GM18505 (cell line): ENCODE data around the gene LILRB1.
"Not testable (repeated sequence)": the region's sequence is repeated elsewhere in the genome, so short reads cannot be mapped to it uniquely, and the experiment has no call there.

Experiments used
- ATAC-seq: cut with Tn5 transposase; IDR thresholded peaks from one replicate; pipeline ENCODE4 v1.9.1; 2021; ENCODE audit not compliant: unreplicated experiment
- POLR2A ChIP-seq: IDR thresholded peaks from 4 replicates; pipeline ENCODE4 v1.6.1; 2011; ENCODE audit warnings: borderline replicate concordance; ENCODE audit not compliant: insufficient read depth, insufficient read length; ENCODE audit errors: extremely low read depth

LILRB1 gene

DNA sequence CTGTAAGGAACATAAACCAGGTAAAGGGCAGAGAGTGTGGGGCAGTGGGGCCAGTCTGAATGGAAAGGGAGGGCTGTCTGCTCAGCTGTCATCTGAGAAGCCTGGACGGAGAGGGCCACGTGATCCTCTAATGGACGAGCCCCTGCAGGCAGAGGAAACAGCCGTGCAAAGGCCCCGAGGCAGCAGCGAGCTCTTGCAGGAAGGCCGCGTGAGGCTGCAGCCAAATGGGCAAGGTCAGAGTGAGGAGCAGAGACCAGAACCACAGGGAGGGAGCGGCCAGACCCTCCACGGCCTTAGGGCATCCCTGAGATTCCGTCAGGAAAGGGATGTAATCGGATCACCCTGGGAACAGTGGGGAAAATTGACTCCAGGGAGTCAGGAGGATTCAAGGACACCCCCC, 36.9 kb downstream of the LILRB1 start:
- ATAC-seq: no peak
- no peak for TF ChIP-seq POLR2A

GRCh38 chr19:54668353-54668752, 38.1 kb downstream of the LILRB1 start:
- no peak for ATAC-seq

GRCh38 chr19:54670576-54671357, 40.5 kb downstream of the LILRB1 start:
- no peak for TF ChIP-seq POLR2A
- no peak for ATAC-seq

More at GRCh38 chr19:54668353-54668752, 38.1 kb downstream of the LILRB1 start:
- TF ChIP-seq POLR2A: no peak

DNA sequence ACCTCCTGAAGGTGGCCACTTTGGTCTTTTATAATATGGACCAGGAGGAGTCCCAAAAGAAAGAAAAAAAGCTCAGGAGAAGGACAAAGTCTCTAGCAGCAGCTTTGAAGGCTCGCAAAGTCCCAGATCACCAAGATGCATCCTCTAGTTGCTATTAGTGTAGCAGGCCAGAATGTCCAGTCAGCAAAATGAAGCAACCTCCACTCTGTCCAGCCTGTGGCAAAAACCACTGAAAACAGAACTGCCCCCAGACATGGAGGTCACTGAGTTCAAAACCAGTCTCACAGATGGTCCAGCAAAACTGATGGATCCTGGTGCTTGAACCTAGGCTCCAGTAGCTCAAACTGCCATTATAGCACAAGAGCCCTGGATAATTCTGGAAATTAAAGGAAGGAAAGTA, 42.9 kb downstream of the LILRB1 start:
- no peak for TF ChIP-seq POLR2A
- no peak for ATAC-seq

DNA sequence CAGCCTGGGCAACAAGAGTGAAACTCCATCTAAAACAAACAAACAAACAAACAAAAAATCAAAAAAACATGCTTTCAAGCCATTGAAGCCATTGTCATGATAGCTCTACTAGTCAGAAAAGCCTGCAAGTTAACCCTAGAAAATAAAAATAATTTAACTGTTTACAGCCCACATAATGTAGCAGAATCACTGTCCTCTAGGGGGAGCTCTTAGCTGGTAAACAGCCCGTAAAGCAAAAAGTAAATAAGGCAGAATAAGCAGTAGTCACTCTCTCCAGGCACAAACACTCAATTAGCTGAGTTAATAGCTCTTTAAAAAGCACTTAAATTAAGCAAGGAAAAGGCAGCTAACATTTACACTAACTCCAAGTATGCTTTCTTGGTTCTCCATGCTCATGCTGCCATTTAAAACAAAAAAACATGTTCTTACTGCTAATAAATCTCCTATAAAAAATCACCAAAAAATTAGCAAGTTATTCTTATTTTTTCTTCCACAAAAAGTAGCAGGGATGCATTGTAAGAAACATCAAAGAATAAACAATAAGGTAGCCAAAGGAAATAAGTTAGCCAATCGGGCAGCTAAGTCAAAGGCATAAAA, 43.8 kb downstream of the LILRB1 start:
- no peak for TF ChIP-seq POLR2A
- no peak for ATAC-seq

GRCh38 chr19:54676210-54676834, 46.0 kb downstream of the LILRB1 start:
- not testable (repeated sequence) for ATAC-seq

GRCh38 chr19:54677217-54677616, 46.9 kb downstream of the LILRB1 start:
- TF ChIP-seq POLR2A: no peak
- ATAC-seq: no peak

DNA sequence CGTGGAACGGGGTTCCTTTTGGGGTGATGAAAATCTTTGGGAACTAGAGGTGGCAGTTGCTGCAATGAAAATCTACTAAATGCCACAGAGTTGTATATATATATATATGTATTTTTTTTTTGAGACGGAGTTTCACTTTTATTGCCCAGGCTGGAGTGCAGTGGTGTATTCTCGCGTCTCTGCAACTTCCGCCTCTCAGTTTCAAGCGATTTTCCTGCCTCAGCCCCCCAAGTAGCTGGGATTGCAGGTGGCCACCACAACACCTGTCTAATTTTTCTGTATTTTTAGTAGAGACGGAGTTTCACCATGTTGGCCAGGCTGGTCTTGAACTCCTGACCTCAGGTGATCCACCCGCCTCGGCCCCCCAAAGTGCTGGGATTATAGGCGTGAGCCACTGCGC, 51.3 kb downstream of the LILRB1 start:
- not testable (repeated sequence) for ATAC-seq

DNA sequence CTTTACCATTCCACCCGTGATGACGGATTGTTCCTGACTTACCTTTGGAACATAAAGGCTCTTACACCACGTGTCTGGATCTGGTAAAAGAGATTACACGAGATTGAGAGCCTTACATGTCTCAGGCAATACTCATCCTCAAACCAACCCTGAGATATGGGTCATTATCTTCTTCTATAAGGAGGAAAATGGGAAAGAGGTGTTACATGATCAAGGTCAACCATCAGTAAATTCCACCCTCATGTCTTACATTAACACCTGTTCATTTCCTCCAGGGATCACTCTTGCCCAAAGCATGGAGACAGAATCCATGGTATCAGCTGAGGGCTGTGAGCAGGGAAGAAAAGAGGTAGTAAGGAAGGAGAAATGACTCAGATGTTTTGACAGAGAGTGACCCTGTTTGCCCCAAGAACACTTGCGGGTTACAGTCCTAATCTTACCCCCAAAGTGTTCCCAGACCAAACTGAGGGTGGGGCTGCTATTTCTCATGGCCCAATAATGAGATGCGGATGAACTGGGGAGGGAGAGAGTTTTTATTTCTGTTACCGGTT, 52.1 kb downstream of the LILRB1 start:
- no peak for TF ChIP-seq POLR2A
- no peak for ATAC-seq

- no peak for TF ChIP-seq POLR2A
- no peak for ATAC-seq
Measured at GRCh38 chr19:54684527-54684926, 54.2 kb downstream of the LILRB1 start.
